GM12891 (cell line): ENCODE results near the gene SFXN5.

Experiments
- POLR2A ChIP-seq: IDR thresholded peaks from 2 replicates; pipeline ENCODE4 v1.6.1; 2011; ENCODE audit warnings: low read depth, low read length, control low read depth
- POLR2AphosphoS5 ChIP-seq: IDR thresholded peaks from 2 replicates; pipeline ENCODE4 v1.6.1; 2011; ENCODE audit warnings: low read depth, low read length, control low read depth

DNA sequence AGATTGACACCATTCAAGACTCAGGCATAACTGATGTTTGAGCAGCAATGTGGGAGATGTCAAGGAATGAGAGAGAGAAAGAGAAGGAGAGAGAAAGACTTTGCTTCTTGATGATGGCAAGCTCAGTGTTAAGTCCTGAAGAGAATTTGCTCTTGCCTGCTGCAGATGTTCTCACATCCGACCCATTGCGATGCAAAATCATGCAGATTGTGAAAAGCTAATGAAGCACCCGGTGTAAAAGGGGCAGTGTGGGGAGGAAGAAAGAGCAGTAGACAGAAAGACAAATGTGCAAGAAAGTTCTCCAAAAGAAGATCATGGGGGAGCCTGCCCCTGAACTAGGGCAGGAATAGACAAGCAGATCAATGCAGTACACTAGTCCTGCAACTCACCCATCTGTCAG, 96.5 kb downstream of the SFXN5 start:
- TF ChIP-seq POLR2A (no peak), POLR2AphosphoS5 (no peak)
